T-helper 2 cell (primary cell): ENCODE results near the gene MDH1B.
"Not testable (repeated sequence)": the region's sequence is repeated elsewhere in the genome, so short reads cannot be mapped to it uniquely, and the experiment has no call there.

Experiments
- DNase-seq, 5 experiments: peaks; one replicate each; pipeline versions ENCODE4 v3.0.0 to v3.0.0-alpha.2; 2012 to 2022

Gene MDH1B

DNA sequence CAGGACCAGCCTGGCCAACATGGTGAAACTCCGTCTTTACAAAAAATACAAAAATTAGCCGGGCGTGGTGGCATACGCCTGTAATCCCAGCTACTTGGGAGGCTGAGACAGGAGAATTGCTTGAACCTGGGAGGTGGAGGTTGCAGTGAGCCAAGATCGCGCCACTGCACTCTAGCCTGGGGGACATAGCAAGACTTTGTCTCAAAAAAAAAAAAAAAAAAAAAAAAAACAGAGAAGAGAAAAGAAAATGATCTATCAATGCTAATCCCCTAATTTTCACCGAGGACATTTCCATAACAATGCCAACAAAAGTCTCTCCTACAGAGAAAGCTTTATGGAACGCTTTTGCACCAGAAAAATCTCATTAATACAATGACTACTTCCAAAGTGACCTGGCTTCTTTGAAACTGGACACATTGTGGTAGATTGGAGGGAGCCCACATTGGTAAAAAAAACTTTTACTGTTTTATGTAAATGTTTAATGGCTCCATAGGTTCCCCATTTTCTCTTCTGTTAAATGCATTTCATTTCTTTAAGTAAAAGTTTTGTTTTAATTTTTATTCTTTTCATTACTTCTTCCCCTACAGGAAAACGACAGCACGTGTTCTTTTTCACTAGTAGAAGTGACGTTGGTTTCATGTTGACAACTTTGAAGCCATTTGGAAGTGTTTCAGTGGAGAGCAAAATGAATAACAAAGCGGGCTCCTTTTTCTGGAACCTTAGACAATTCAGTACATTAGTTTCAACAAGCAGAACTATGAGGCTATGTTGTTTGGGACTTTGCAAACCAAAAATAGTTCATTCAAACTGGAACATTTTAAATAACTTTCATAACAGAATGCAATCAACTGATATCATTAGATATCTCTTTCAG is 1.2 kb upstream of the MDH1B start:
- DNase-seq = no peak

DNA sequence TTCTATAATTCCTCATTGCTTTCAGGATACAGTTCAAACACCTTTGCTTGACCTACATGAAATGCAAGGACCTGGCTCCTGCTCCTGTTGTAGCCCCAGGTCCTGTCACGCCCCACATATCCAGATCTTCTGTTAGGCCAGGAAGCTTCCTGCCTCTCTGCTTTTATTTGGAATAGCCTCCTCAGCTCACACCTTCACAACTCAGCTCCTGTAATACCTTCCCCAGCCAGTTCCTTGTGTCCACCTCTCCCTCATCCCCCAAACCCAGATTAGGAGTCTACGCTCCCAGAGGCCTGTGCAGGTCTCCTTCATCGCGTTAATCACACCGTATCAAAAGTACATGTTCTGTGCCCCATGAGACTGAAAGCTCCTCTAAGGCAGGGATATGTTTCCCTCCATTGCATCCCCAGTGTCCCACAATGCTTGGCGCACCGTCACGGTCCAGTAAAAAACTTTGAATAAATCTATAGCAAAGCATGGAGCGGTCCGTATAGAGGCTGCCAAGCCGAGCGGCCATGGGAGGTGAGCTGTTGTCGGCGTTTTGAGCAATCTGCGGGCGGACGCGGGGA is 371 bp downstream of the MDH1B start:
- no peak for DNase-seq

DNA sequence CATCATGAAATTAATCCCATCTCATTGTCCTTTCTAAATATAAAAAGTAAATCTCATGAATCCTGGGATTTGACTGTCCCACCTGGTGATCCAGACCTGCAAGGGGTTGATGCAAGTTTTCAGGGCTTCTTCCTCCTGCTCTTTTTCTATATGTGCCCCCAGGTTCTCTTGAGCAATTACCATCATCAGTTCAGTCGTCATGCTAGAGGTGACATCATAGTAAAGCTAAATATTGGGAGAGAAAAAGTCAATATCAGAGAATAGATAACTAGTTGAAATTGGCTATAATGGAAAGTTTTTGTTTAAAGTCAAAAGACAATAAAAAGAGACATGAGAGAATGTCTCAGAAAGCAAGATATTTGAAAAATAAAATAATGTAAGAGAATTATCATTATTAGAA is 8.3 kb downstream of the MDH1B start:
- DNase-seq = no peak

DNA sequence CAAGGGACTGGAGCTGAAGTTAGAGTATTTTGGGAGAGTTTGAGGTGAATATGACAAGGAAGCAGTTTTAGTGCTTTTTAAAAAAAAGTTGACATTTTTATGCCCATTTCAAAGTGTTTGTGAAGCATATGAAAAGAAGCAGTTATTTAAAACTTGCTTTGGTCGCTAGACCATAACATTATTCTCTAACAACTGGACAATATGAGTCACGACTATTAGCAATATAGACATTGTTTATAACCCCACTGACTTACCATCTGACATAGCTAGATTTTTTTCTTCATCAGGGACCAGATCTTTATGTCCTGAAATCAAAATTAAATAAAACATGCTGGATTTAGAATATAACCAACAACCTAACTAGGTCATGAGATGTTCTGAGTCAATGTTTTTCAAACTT is 24.3 kb downstream of the MDH1B start:
- DNase-seq = no peak

DNA sequence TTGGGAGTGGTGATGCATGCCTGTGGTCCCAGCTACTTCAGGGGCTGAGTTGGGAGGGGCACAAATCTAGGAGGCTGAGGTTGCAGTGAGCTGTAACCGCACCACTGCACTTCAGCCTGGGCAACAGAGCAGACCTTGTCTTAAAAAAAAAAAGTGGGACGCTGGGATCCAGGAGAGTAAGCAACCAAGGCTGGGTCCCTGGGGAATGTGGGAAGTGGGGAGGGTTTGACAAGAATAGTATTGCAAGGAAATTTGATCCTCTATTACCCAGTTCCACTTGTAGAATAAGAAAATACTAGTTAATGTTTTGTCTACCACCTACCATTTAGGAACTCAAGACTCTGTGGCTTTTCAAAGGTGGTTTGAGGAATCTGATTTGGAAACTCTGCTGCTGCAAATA is 25.9 kb downstream of the MDH1B start:
- DNase-seq = no peak

DNA sequence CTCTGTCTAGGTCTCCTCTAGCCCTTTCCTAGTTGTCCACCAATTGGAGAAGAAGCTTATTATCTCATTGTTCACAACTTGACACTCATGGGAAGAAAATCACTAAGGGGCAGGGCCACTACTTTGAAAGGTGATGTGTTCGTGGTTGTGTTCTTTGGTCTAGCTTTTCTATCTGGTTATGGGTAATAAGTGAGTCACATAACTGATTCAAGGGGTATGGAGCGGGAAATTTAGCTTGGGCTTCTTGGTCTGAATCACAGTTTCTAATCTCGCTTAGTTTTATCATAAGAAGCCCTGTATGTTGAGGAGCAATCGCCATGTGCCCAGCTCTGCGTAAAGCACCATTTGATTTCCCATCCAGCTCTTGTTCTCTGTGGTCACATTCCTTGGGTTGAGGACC is 28.2 kb downstream of the MDH1B start:
- DNase-seq = no peak

DNA sequence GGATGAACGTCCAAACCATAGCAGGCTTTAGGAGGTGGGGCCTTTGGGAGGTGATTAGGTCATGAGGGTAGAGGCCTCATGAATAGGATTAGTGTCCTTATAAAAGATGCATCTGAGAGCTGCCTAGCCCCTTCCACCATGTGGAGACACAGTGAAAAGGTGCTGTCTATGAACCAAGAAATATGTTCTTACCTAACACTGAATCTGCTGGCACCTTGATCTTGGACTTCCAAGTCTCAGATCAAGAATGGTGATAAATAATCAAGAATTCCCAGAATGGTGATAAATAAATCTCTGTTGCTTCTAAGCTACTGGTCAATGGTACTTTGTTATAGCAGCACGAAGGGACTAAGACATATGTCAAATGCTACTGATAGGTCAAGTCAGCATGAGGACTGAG is 31.8 kb downstream of the MDH1B start:
- no peak for DNase-seq

DNA sequence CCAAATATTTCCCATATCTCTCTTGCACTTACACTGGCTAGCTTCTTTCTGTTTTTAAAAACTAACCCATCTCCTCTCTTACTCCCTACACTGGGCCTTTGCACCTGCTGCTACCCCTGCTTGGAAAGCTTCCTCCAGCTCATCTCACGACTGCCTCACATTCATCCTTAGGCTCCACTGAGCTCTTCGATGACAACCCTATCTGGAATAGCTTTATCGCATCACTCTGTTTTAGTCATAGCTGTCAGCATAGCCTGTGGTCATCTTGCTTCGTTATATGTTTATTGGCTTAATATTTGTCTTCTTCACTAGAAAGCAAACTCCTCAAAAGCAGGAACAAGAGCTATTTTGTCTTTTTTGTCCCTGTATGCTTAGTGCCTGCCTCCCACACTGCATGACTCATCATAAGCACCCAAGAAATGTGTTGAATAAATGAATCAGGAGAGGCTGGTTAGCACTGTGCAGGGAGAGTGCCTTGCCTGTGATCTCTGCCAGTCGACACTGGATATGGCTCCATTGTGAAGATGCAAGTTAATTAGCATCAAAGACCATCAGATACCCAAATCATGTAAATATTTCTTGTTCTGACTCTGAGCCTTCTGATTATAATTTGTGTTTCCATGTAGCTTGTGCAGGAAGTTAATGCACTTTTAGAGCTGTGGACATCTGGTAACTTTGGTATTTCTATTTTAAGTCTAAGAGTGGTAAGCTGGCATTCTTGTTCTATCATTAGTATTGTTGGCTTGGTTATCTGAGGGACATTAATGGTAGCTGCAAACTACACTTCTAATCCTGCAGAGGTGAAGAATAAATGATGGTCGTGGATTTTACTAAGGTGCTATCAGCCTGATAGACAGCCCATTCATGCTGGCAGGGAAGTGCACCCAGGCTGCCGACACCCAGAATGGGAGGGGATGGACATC is 36.6 kb downstream of the MDH1B start:
- no peak for DNase-seq

DNA sequence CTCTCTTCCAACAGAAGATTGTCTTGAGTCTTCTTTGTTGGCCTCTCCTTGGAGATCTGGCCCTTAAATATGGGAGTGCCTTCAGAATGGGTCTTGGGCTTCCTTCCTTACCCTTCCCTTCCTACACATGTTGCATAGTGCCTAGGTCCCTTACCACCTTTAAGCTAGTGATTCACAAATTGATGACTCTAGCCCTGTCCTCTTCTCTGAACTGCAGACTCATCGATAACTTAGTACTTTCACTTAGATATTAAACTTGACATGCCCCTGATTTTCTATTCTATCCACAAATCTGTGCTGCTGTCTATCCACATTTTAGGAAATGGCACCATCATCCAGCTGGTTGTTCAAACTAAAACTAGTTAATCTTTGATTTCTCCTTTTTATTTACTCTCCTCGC is 37.8 kb downstream of the MDH1B start:
- DNase-seq = no peak

DNA sequence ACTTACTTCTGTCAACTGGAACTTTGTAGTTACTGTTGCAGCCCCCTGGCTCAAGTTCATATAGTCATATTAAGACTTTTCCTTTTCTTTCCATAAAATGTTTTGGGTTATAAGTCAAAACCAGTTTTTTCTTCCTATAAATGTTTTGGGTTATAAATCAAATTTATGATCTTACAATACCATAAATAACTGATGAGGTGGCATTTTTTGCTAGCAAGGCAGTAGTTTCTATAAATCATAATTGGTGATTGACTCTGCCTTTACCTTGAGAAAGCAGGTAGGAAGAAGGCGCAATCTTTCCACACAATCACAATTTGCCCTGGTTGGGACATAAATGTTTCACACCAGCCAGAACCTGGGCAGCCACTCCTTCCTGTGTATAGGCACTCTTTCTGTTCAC is 41.8 kb downstream of the MDH1B start:
- no peak for DNase-seq

DNA sequence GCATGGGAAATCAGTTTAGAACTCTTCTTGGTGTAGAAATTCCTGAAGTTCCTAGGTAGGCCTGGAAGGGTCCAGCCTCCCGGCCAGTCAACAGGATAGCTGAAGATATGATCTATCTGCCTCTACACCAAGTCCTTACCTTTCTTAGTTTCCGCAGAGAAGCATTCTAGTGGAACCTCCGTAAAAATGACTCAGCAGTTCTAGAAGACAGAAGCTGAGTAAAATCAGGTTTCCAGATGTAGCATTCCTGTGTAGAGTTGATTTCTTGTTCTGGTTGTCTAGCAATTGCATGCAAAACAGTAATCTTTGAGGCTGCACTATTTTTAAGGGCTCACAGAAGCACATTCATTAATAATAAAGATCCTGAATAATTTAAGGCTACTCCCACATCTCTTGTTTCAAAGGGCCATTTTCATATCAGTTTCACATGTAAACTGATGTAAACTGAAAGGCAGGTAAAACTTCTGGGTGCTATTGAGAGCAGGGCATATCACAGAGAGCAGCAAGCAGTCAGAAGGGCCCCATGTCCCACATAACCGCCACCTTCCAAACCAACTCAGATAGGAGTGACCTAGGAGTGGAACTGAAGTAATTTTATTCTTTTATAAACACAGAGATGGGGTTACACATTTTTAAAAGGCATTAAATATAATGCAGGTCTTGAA is 43.7 kb downstream of the MDH1B start:
- no peak for DNase-seq

DNA sequence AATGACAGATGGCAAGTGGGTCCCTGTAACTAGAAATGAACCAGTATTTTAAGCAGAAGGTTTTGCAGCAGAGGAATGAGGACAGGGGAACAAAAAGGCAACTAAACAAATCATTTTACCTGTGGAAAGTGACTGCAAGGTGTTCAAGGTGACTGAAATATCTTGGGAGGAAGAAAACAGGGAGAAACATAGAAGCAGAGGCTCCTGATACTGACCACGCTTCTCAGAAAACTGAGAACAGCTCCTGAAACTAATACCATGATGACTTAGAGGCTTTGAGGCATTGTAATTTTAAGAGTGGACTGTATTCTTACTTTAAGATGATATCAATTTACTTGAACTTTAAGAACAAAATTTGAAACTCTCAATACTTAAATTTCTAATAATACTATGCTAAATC is 46.8 kb downstream of the MDH1B start, which contains the start of gene DYTN:
Gene DYTN, minus strand, starts transcription at position 101 of the 400 bp plus-strand sequence. CDS start 117 bp downstream, outside the sequence.
- no peak for DNase-seq

DNA sequence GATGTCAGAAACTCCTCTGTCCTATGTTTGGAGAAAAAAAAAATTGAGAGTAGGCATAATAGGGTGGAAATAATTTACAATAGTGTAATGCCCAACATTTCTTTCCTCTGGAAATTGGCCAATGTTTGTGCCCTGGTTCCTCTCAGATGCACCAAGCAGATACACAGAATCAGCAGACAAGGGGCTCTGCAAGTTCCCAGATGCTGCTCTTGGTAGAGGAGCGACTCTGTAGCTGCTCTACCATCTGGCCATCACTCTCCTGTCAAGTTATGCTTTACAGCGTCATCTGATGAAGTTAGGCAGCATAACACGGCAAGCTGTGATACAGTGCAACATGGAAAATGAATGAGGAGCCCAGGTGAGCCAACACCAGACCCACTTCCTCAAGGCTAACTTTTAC is 48.5 kb downstream of the MDH1B start:
- DNase-seq = no peak

DNA sequence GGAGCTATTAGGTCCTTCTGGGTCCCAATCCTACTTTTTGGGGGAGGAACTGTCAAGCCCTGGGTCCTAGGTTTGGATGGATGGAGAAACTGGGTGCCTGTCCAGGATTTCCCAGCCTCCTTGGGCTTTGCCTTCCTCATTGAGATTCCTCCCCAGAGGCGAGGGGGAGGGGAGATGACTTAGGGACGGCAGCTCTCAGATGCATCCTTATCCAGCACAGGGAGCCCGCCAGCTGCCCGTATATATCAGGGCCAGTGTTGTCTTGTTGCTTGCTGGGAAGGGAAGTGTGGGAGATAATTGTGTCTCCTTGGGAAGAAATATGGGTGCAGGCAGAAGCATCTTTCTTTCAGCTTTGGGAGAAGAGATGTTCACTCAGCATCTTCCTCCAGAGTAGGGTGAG is 49.9 kb downstream of the MDH1B start:
- not testable (repeated sequence) for DNase-seq

DNA sequence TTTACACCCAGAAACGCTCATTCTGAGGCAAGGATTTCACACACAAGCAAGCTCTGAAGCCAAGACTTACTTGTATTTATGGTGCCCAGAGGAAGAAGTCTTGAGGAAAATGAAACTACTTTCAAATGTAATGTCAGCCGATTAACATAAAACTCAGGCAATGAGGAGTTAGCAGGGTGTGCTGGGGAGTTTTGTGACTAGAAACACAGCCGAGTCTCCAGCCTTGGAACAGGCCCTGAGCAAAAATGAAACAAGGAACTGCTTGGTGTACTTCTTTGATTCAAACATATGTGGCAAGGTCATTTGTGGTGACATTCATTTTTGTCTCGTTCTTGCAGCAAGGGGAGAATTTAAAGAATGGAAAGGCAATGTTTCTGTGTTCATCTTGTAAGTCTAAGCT is 51.4 kb downstream of the MDH1B start:
- DNase-seq = no peak

DNA sequence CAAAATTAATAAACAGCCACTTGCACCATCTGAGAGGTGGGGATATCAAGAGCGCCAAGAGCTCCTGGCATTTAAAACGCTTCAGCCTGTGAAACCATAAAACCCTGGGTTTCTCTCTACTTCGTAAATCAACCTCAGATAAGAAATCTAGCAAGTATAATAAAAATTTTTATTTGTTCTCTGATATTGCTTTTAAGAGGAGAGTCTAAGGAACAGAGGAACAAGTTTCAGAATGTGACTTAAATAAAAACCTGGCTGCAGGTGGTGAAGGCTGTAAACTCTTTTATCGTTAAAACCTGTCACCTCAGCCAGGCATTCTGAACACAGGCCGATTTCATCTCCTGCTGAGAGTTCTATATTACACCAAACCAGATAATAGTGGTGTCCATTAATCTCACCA is 56.8 kb downstream of the MDH1B start:
- no peak for DNase-seq

DNA sequence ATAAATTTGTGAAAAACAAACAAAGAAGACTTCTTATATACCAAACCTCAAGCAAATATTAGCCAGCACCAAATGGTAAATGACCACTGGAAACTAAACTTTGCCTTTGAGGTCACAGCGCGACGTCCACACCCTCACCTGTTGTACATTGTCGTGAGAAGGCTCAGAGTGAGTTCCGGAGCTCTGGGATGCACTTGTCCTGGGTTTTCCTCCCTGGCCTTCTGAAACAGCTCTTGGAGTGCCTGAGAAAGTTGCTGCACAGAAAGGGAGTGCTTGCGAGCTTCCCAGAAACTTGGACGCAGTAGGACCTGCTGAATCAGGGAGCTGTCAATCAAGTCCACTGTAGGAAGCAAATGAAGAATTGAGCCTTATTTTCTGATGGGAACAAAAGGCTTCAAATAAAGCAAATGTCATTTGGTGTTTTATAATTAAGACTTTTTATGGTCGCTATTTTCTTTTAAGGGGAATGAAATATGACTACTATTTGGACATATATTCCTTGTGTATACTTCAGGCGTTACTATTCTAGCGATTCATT is 57.9 kb downstream of the MDH1B start:
- DNase-seq = no peak

DNA sequence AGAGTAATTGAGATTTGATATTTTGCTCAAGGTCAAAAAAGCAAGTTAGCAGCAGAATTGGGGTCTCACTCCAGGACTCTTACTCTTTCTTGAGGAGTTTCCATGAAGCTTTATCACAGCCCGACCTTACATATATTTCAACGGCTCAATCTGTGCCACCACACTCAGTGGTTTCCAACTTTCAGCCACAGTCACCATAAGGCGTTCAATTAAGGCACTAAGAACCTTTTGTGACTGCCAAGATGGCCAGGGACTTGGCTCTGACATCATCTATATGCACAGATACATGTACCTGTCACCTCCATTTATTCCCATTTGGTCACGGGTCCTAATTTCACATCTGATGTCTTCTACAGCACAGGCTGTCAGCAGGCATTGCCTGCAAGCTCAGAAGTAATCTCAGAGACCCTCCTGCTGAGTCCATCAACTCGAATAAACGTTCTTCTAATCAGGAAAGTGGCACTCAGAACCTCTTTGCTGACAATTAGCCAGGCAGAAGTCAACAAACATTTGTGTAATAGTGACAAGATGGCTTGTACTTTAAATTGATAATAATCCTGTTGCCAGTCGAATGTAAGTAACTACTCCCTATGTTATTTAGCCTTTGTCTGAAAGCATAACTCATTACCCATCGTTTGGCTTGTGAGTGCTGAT is 63.0 kb downstream of the MDH1B start:
- no peak for DNase-seq

DNA sequence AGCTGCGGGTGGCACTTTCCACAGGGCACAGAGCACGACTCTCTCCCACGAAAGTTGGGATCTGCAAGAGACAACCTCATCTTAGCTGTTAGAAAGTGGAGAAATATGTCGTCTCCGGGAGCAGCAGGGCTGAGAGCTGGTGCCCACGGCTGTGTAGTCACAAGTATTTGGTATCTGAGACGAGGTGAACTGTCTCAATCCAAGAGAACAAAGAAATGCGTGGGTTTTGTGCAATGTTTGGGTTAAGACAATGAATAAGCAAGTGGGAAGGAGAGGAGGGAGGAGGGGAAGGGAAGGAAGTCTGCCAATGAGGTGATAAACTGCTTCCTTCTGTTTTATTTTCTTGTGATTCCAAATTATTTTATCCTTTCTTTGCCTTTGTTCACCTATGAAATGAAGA is 65.0 kb downstream of the MDH1B start:
- DNase-seq = no peak

DNA sequence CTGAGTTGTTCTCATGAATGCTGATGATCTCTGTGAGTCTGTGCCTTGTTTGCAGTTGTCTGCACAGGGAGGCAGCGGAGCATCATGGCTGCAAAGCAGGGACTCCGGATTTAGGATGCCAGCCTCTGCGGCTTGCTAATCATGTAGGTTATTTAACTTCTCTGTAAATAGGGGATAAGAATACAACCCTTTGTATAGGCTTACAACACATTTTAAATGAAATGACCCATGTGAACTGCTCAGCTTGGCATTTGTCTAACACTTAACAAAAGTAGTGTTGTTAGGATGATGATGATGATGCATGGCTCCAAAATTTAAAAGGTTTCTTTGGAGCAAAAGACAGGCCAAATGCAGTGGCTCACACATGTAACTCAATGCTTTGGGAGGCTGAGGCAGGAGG is 66.3 kb downstream of the MDH1B start:
- no peak for DNase-seq

DNA sequence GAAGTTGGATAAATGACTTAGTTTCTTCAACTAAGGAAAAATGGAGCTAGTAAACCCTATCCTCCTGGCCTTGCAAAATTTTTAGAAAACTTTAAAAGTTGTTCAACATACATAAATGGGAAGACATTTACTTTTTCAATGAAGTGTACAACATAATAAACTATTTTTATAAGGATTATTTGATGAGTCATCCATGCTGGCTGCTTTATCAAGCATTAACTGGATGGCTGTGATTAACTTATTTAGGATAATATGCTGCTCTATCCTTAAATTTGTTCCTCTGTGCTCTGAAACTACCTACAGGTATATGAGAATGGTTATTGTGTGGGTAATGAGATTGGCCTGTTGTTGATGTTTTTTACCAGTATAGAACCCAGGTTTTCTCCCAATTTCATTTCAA is 68.2 kb downstream of the MDH1B start:
- no peak for DNase-seq
